Measurements from ENCODE around the gene FUT1.
"Not testable (repeated sequence)": the region's sequence is repeated elsewhere in the genome, so short reads cannot be mapped to it uniquely, and the experiment has no call there.

FUT1 gene

GRCh38 chr19:48765816-48766215, 13.4 kb upstream of the FUT1 start:
- H3K27me3 ChIP-seq (ENCODE audit: insufficient read depth, low read length) = peaks cover 19% of the 10 kb centered on the region
- not testable (repeated sequence) for H3K9me3 ChIP-seq (ENCODE audit: insufficient read depth, low read depth, low read length); H3K36me3 ChIP-seq (ENCODE audit: insufficient read depth, low read depth, low read length); H3K4me1 ChIP-seq (ENCODE audit: insufficient read depth, low read length); H3K9ac ChIP-seq (ENCODE audit: low read depth, low read length); H3K4me3 ChIP-seq (ENCODE audit: low read length); H3K27ac ChIP-seq (ENCODE audit: low read length)

DNA sequence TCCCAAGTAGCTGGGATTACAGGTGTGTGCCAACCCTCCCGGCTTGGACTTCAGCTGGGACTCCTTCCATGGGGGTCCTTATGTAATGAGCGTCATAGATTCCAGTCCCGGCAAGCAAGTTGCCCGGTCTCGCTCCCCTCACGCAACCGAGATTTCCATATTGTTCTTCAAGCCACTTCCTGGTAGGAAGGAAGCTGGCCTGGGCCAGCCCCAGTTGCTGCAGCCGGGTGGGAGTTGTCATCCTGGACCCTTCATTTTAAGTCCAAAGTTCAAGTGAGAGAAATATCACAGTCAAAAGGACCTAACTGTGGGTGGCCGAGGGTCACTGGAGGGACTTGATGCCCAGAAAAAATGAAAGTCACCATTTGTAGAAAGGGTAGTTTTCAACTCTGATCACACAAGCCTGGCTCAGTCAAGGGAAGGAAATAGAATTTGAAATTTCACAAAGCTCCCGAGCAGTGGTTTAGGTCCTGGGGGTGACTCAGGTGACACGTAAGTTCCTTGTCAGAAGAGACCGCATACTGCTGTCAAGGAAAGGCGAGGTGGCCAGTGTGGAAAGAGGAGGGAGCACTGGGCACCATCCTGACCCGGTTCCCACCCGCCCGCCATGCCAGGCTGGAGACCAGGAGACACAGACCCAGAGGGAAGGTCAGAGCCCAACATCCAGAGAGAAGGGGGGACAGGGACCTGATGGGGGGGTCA, 8.2 kb upstream of the FUT1 start:
- Histone ChIP-seq H3K9ac (ENCODE audit: low read depth, low read length) (no peak overlapping the region), H3K27me3 (ENCODE audit: insufficient read depth, low read length) (peaks cover 22% of the 10 kb centered on the region), H3K36me3 (ENCODE audit: insufficient read depth, low read depth, low read length) (no peaks in the 10 kb centered on the region), H3K9me3 (ENCODE audit: insufficient read depth, low read depth, low read length) (no peaks in the 10 kb centered on the region), H3K27ac (ENCODE audit: low read length) (no peak overlapping the region), H3K4me1 (ENCODE audit: insufficient read depth, low read length) (no peaks in the 10 kb centered on the region), H3K4me3 (ENCODE audit: low read length) (no peak overlapping the region)

GRCh38 chr19:48757741-48758144, 5.3 kb upstream of the FUT1 start:
- H3K4me1 ChIP-seq (ENCODE audit: insufficient read depth, low read length) = peaks cover 11% of the 10 kb centered on the region; the same call in 1 of the 2 replicates
- H3K4me3 ChIP-seq (ENCODE audit: low read length) = no peak overlapping the region
- H3K27ac ChIP-seq (ENCODE audit: low read length) = no peak overlapping the region
- peaks cover 33% of the 10 kb centered on the region for H3K27me3 ChIP-seq (ENCODE audit: insufficient read depth, low read length)
- H3K9ac ChIP-seq (ENCODE audit: low read depth, low read length) = no peak overlapping the region
- no peaks in the 10 kb centered on the region for H3K9me3 ChIP-seq (ENCODE audit: insufficient read depth, low read depth, low read length)
- H3K36me3 ChIP-seq (ENCODE audit: insufficient read depth, low read depth, low read length) = no peaks in the 10 kb centered on the region

DNA sequence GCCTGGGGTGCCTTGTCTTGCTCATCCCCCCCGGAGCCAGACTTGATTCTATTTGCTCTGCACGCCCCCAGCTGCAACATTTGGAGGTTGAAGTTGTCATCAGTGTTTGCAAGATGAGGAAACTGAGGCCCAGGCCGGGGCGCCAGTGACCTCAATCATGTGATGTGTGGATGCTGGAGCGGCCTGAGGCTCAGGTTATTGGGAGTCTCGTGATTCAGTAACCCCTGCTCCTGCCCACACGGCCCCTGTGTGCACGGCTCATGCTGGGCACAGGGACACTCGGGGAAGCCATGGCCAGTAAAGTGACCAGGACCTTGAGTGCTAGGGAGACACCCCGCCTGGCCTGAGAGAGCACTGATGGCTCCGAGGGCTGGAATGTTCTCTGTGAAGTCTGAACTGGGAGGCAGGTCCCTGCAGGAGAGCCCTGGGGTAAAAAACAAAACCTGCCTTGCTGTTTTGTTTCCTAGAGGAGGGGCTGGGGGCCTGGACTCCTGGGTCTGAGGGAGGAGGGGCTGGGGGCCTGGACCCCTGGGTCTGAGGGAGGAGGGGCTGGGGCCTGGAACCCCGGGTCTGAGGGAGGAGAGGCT, 4.7 kb upstream of the FUT1 start:
- Histone ChIP-seq H3K4me3 (ENCODE audit: low read length) (no peak overlapping the region), H3K4me1 (ENCODE audit: insufficient read depth, low read length) (peaks cover 11% of the 10 kb centered on the region; the same call in 1 of the 2 replicates), H3K36me3 (ENCODE audit: insufficient read depth, low read depth, low read length) (no peaks in the 10 kb centered on the region), H3K27ac (ENCODE audit: low read length) (no peak overlapping the region), H3K9ac (ENCODE audit: low read depth, low read length) (no peak overlapping the region), H3K27me3 (ENCODE audit: insufficient read depth, low read length) (peaks cover 32% of the 10 kb centered on the region), H3K9me3 (ENCODE audit: insufficient read depth, low read depth, low read length) (no peaks in the 10 kb centered on the region)

- H3K9ac ChIP-seq (ENCODE audit: low read depth, low read length) = no peak overlapping the region
- H3K4me1 ChIP-seq (ENCODE audit: insufficient read depth, low read length) = peaks cover 11% of the 10 kb centered on the region; the same call in 1 of the 2 replicates
Measured at GRCh38 chr19:48756686-48757085, 4.2 kb upstream of the FUT1 start.

GRCh38 chr19:48756212-48756611, 3.8 kb upstream of the FUT1 start:
- H3K4me3 ChIP-seq (ENCODE audit: low read length) = no peak overlapping the region
- H3K9ac ChIP-seq (ENCODE audit: low read depth, low read length) = peak overlapping the region; percentile 11; the same call in 1 of the 2 replicates
- H3K9me3 ChIP-seq (ENCODE audit: insufficient read depth, low read depth, low read length) = no peaks in the 10 kb centered on the region
- peaks cover 29% of the 10 kb centered on the region for H3K27me3 ChIP-seq (ENCODE audit: insufficient read depth, low read length)
- peaks cover 11% of the 10 kb centered on the region; the same call in 1 of the 2 replicates for H3K4me1 ChIP-seq (ENCODE audit: insufficient read depth, low read length)
- no peaks in the 10 kb centered on the region for H3K36me3 ChIP-seq (ENCODE audit: insufficient read depth, low read depth, low read length)
- H3K27ac ChIP-seq (ENCODE audit: low read length) = no peak overlapping the region

More at GRCh38 chr19:48756686-48757085, 4.2 kb upstream of the FUT1 start:
- peaks cover 33% of the 10 kb centered on the region for H3K27me3 ChIP-seq (ENCODE audit: insufficient read depth, low read length)
- no peak overlapping the region for H3K4me3 ChIP-seq (ENCODE audit: low read length)
- H3K9me3 ChIP-seq (ENCODE audit: insufficient read depth, low read depth, low read length) = no peaks in the 10 kb centered on the region
- H3K27ac ChIP-seq (ENCODE audit: low read length) = no peak overlapping the region
- H3K36me3 ChIP-seq (ENCODE audit: insufficient read depth, low read depth, low read length) = no peaks in the 10 kb centered on the region

DNA sequence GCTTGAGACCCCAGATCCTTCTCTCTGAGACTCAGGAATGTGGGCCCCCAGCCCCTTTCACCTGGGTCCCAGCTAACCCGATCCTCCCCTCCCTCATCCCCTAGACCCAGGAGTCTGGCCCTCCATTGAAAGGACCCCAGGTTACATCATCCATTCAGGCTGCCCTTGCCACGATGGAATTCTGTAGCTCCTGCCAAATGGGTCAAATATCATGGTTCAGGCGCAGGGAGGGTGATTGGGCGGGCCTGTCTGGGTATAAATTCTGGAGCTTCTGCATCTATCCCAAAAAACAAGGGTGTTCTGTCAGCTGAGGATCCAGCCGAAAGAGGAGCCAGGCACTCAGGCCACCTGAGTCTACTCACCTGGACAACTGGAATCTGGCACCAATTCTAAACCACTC, 3.3 kb upstream of the FUT1 start:
- H3K9me3 ChIP-seq (ENCODE audit: insufficient read depth, low read depth, low read length) = no peaks in the 10 kb centered on the region

GRCh38 chr19:48755084-48755641, 2.7 kb upstream of the FUT1 start, which contains the start of gene FGF21:
Gene FGF21 (plus strand): TSS chr19:48755524. CDS start chr19:48756237, 713 bp downstream.
- H3K9ac ChIP-seq (ENCODE audit: low read depth, low read length) = peak within 1 kb of the TSS; percentile 11; the same call in 1 of the 2 replicates
- peaks cover 6% of the 10 kb centered on the region for H3K36me3 ChIP-seq (ENCODE audit: insufficient read depth, low read depth, low read length)
- peaks cover 11% of the 10 kb centered on the region; the same call in 1 of the 2 replicates for H3K4me1 ChIP-seq (ENCODE audit: insufficient read depth, low read length)
- no peaks in the 10 kb centered on the region for H3K9me3 ChIP-seq (ENCODE audit: insufficient read depth, low read depth, low read length)
- H3K27ac ChIP-seq (ENCODE audit: low read length) = no peak within 1 kb of the TSS
- H3K4me3 ChIP-seq (ENCODE audit: low read length) = no peak within 1 kb of the TSS
- peaks cover 23% of the 10 kb centered on the region for H3K27me3 ChIP-seq (ENCODE audit: insufficient read depth, low read length)

More for the DNA sequence above, 3.3 kb upstream of the FUT1 start:
- Histone ChIP-seq H3K4me1 (ENCODE audit: insufficient read depth, low read length) (peaks cover 11% of the 10 kb centered on the region; the same call in 1 of the 2 replicates), H3K27ac (ENCODE audit: low read length) (no peak overlapping the region), H3K36me3 (ENCODE audit: insufficient read depth, low read depth, low read length) (0 out of 2 replicates have a peak, but pooled peaks cover under 1% of the 10 kb centered on the region), H3K4me3 (ENCODE audit: low read length) (no peak overlapping the region), H3K27me3 (ENCODE audit: insufficient read depth, low read length) (peaks cover 25% of the 10 kb centered on the region), H3K9ac (ENCODE audit: low read depth, low read length) (peak overlapping the region; percentile 11; the same call in 1 of the 2 replicates)

DNA sequence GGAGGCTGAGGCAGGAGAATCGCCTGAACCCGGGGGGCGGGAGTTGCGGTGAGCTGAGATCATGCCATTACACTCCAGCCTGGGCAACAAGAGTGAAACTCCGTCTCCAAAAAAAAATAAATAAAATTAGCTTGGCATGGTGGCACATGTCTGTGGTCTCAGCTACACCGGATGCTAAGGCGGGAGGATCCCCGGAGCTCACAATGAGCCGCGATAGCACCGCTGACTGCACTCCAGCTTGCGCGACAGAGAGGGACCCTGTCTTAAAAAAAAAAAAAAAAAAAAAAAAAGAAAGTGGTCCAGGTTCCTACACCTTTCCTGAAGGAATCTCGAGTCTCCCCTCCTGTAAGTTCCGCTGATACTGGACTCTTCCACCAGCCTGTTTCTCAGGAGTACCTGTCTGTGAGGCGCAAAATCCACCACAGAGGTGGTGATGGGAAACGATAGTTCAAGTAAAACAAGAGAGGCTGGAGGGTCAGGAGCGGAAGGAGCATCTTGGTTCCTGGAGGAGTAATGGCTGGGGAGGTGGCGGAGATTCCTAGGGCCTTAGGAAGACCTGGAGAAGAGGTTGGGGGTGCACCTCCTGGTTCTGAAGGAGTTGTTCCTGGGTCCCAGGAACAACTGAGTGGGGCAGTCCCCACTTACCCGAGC, 471 bp downstream of the FUT1 start:
- H3K27ac ChIP-seq (ENCODE audit: low read length) = peak overlapping the region; percentile 27
- H3K9ac ChIP-seq (ENCODE audit: low read depth, low read length) = peak overlapping the region; percentile 82; the same call in 1 of the 2 replicates
- H3K4me3 ChIP-seq (ENCODE audit: low read length) = peak overlapping the region; percentile 85

DNA sequence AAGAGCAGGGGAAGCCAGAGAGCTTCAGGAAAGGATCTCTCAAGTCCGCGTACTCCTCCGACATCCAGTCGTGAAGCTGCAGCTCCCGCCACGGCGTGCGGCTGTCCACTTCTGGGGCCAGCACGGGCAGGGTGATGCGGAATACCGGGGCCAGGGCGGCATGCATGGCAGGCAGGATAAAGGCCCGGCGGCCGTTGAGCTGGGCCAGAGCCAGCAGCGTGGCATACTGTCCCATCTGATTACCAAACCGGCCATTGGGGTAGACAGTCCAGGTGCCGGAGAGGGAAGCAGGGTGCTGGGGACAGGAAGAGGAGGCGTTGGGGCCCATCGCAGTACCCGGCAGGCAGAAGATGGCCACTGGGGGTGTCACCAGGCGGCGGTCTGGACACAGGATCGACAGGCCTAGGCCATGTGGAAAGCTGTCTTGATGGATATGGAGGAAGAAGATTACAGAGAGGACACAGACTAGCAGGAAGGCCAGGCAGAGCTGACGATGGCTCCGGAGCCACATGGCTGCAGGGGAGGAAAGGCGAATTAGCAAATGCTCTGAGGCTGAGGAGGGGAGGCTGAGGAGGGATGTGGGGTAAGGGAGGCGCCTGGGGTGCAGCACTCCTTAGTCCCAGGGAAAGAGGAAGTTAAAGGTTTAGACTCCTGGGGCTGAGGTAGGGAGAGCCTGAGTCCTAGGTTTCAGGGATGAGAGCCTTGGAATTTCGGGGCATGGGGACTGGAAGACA, 1.5 kb downstream of the FUT1 start:
- Histone ChIP-seq H3K4me1 (ENCODE audit: insufficient read depth, low read length) (peaks cover 11% of the 10 kb centered on the region; the same call in 1 of the 2 replicates), H3K9ac (ENCODE audit: low read depth, low read length) (peak overlapping the region; percentile 82; the same call in 1 of the 2 replicates), H3K36me3 (ENCODE audit: insufficient read depth, low read depth, low read length) (peaks cover 23% of the 10 kb centered on the region), H3K27me3 (ENCODE audit: insufficient read depth, low read length) (peaks cover 23% of the 10 kb centered on the region), H3K9me3 (ENCODE audit: insufficient read depth, low read depth, low read length) (no peaks in the 10 kb centered on the region), H3K4me3 (ENCODE audit: low read length) (peak overlapping the region; percentile 85; the same call in 1 of the 2 replicates), H3K27ac (ENCODE audit: low read length) (no peak overlapping the region)

More for the DNA sequence above, 471 bp downstream of the FUT1 start:
- Histone ChIP-seq H3K36me3 (ENCODE audit: insufficient read depth, low read depth, low read length) (peaks cover 23% of the 10 kb centered on the region), H3K4me1 (ENCODE audit: insufficient read depth, low read length) (peaks cover 11% of the 10 kb centered on the region; the same call in 1 of the 2 replicates), H3K27me3 (ENCODE audit: insufficient read depth, low read length) (peaks cover 23% of the 10 kb centered on the region), H3K9me3 (ENCODE audit: insufficient read depth, low read depth, low read length) (no peaks in the 10 kb centered on the region)

- no peak overlapping the region for H3K9ac ChIP-seq (ENCODE audit: low read depth, low read length)
- H3K4me3 ChIP-seq (ENCODE audit: low read length) = no peak overlapping the region
- peaks cover 23% of the 10 kb centered on the region for H3K36me3 ChIP-seq (ENCODE audit: insufficient read depth, low read depth, low read length)
- no peak overlapping the region for H3K27ac ChIP-seq (ENCODE audit: low read length)
- H3K9me3 ChIP-seq (ENCODE audit: insufficient read depth, low read depth, low read length) = no peaks in the 10 kb centered on the region
- peaks cover 23% of the 10 kb centered on the region for H3K27me3 ChIP-seq (ENCODE audit: insufficient read depth, low read length)
- peaks cover 11% of the 10 kb centered on the region; the same call in 1 of the 2 replicates for H3K4me1 ChIP-seq (ENCODE audit: insufficient read depth, low read length)
Measured at GRCh38 chr19:48750351-48750750, 2.1 kb downstream of the FUT1 start.

All from iPS-20b (cell line).